HG03066 (cell line): ENCODE data around the gene ARPC5.

Experiments used
- ATAC-seq: cut with Tn5 transposase; IDR thresholded peaks from one replicate; pipeline ENCODE4 v1.9.1; 2021; ENCODE audit warnings: low read depth; ENCODE audit not compliant: unreplicated experiment

ARPC5 gene

GRCh38 chr1:183589384-183589783 lies 46.2 kb downstream of the ARPC5 start:
- ATAC-seq = no peak

- ATAC-seq = no peak
These were observed 46.8 kb downstream of the ARPC5 start for GRCh38 chr1:183588827-183589226.

DNA sequence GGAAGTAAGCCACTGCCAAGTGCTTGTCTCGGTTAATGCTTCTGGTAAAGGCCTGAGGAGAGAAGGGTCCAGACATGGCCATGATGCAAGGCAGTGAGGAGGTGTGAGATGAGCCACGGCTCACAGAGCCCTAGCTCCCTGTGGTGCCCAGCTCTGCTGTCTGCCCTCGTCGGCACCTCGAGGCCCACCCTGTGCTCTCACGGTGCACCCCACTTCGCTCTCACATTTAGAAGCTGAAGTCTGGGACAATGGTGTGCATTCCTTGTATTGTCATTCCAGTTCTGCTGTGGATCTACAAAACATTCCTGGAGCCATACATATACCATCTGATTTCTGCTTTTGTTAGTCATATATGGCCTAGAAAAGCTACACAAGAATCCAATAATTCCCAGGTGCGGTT lies 48.7 kb downstream of the ARPC5 start:
- no peak for ATAC-seq

DNA sequence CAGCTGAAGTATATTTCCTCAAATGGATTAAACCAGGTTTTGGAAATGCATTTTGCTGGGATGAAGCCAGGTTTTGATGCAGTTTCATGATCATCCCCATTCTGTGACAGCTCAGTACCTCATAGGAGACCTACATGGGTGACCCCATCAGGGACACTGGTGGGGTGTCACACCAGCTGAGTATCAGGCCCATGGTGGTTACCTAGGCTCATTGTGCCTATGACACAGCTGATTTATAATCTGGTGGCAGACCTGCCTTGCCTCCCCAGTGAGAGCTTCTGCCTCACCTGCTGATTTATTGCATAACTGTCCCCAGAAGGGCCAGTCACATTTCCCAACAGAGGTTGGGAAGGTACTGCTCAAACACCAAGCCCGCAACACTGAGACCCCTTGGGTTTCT lies 49.1 kb downstream of the ARPC5 start:
- no peak for ATAC-seq

GRCh38 chr1:183585038-183585437 lies 50.5 kb downstream of the ARPC5 start:
- no peak for ATAC-seq

GRCh38 chr1:183584147-183584546 lies 51.4 kb downstream of the ARPC5 start:
- no peak for ATAC-seq

- no peak for ATAC-seq
These were observed 52.1 kb downstream of the ARPC5 start for GRCh38 chr1:183583466-183583865.

GRCh38 chr1:183582021-183582713 lies 53.4 kb downstream of the ARPC5 start:
- ATAC-seq = no peak

- peak; percentile 49 for ATAC-seq
These were observed 55.3 kb downstream of the ARPC5 start for GRCh38 chr1:183580281-183580682.

DNA sequence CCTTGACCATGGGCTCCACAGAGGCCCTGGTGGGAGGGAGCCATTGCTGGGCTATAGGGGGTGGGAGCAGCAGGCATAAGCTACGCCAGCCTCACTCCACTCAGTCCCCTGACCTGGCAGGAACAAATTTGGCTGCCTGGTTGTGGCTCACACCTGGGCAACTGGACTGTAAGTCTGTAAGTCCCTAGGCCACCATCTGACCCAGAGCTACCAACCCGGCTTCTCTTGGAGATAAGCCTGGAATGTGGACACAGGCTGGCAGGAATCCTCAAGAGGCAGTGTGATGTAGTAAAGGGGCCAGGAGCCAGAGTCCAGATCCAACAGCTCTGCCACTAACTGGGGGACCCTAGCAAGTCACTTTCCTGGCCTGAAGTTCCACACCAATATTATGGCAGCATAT lies 56.7 kb downstream of the ARPC5 start:
- ATAC-seq = no peak

DNA sequence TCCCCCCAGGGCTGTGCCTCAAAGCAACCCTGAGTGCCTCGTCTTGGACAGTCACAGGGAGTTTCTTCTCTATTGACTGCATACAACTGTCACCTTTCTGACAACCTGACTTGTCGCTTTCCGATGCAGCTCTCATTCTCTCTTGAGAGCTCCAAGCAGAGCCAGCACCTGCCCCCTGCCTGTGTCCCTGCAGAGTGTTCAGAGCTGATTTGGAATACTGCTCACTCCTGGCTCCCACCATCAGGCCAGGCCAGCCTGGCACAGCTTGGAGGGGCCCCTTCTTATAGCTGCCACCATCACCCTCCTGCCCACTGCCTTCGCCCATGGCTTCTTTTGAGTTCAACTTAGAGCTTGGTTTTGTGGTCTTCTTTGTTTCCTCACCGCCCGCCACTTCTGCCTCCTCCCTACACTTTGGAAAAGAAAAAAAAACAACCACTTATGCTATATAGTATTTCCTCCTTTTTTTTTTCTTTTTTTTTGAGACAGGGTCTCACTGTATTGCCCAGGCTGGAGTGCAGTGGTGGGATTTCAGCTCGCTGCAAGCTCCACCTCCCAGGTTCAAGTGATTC lies 57.6 kb downstream of the ARPC5 start:
- no peak for ATAC-seq

GRCh38 chr1:183576537-183576936 lies 59.0 kb downstream of the ARPC5 start:
- ATAC-seq = no peak

GRCh38 chr1:183575606-183576005 lies 60.0 kb downstream of the ARPC5 start:
- no peak for ATAC-seq

DNA sequence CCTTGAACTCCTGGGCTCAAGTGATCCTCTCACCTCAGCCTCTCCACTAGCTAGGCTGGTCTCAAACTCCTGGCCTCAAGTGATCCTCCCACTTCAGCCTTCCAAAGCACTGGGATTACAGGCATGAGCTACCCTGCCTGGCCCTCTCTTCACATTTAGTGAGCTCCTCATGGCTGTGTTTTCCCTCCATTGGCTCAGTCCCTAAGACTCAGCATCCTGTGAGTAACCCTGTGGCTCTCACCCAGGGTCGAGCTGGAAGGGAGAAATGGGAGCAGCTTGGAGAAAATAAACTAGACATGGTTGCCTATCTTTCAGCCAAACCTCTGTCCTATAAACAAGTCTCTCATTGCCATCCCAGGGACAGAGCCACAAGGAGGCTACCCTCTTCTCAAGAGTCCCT lies 62.9 kb downstream of the ARPC5 start:
- ATAC-seq = no peak

- no peak for ATAC-seq
These were observed 63.8 kb downstream of the ARPC5 start for GRCh38 chr1:183571678-183572268.
